HG03039 (cell line): ENCODE results near the gene MYO5A.

Source experiments
- ATAC-seq: cut with Tn5 transposase; IDR thresholded peaks from one replicate; pipeline ENCODE4 v1.9.1; 2021; ENCODE audit warnings: mild to moderate bottlenecking, moderate library complexity; ENCODE audit not compliant: unreplicated experiment

MYO5A gene

GRCh38 chr15:52378746-52379394, 149.8 kb downstream of the MYO5A start:
- peak; percentile 56 for ATAC-seq

- ATAC-seq, result no peak
Measured at GRCh38 chr15:52370010-52370409, 158.7 kb downstream of the MYO5A start.

- ATAC-seq, result no peak
Measured at GRCh38 chr15:52369455-52369854, 159.2 kb downstream of the MYO5A start.

GRCh38 chr15:52369030-52369429, 159.7 kb downstream of the MYO5A start:
- no peak for ATAC-seq

GRCh38 chr15:52368402-52368801, 160.3 kb downstream of the MYO5A start:
- no peak for ATAC-seq

- no peak for ATAC-seq
Measured at GRCh38 chr15:52362497-52362896, 166.2 kb downstream of the MYO5A start.

- no peak for ATAC-seq
Measured at GRCh38 chr15:52361975-52362494, 166.6 kb downstream of the MYO5A start.

GRCh38 chr15:52361494-52361893, 167.2 kb downstream of the MYO5A start:
- no peak for ATAC-seq

GRCh38 chr15:52360229-52361203, 168.2 kb downstream of the MYO5A start:
- ATAC-seq, result no peak

GRCh38 chr15:52359722-52360121, 169.0 kb downstream of the MYO5A start:
- ATAC-seq, result no peak

- no peak for ATAC-seq
Measured at GRCh38 chr15:52357949-52358348, 170.7 kb downstream of the MYO5A start.

- ATAC-seq, result no peak
Measured at GRCh38 chr15:52352086-52352485, 176.6 kb downstream of the MYO5A start.

GRCh38 chr15:52351206-52351908, 177.3 kb downstream of the MYO5A start:
- ATAC-seq, result no peak

- no peak for ATAC-seq
Measured at GRCh38 chr15:52350423-52350822, 178.3 kb downstream of the MYO5A start.

- no peak for ATAC-seq
Measured at GRCh38 chr15:52349052-52349700, 179.5 kb downstream of the MYO5A start.

GRCh38 chr15:52348056-52348745, 180.5 kb downstream of the MYO5A start:
- ATAC-seq, result no peak

GRCh38 chr15:52344592-52344991, 184.1 kb downstream of the MYO5A start:
- no peak for ATAC-seq

GRCh38 chr15:52343831-52344230, 184.8 kb downstream of the MYO5A start:
- no peak for ATAC-seq

- no peak for ATAC-seq
Measured at GRCh38 chr15:52340093-52340492, 188.6 kb downstream of the MYO5A start.

- ATAC-seq, result no peak
Measured at GRCh38 chr15:52338891-52339290, 189.8 kb downstream of the MYO5A start.
